Retinal pigment epithelial cell (primary cell): ENCODE data around the gene TMEM94.
"Not testable (repeated sequence)": the region's sequence is repeated elsewhere in the genome, so short reads cannot be mapped to it uniquely, and the experiment has no call there.

Experiments
- DNase-seq: peaks from one replicate; pipeline ENCODE4 v3.0.0-alpha.2; 2010; ENCODE audit warnings: low read depth
- H3K4me3 ChIP-seq: 2 replicates; pipeline ENCODE4 v1.5.1; 2011; ENCODE audit warnings: mild to moderate bottlenecking, low read length, control low read depth, moderate library complexity
- CTCF ChIP-seq: conservative IDR thresholded peaks from 2 replicates; pipeline ENCODE4 v1.5.1; 2011; ENCODE audit warnings: low read depth, low read length, control low read depth, inconsistent platforms

The TMEM94 gene

GRCh38 chr17:75454193-75454592, 2.2 kb upstream of the TMEM94 start:
- no peak overlapping the region for H3K4me3 ChIP-seq
- no peak for DNase-seq
- no peak for TF ChIP-seq CTCF

- not testable (repeated sequence) for H3K4me3 ChIP-seq, DNase-seq
These were observed 1.8 kb upstream of the TMEM94 start for GRCh38 chr17:75454672-75455071.

- no peak for DNase-seq
These were observed 407 bp upstream of the TMEM94 start for GRCh38 chr17:75456039-75456416.

GRCh38 chr17:75457047-75457654, 716 bp downstream of the TMEM94 start:
- peak overlapping the region; percentile 90 for H3K4me3 ChIP-seq
- TF ChIP-seq CTCF, result no peak
- no peak for DNase-seq

More at GRCh38 chr17:75456039-75456416, 407 bp upstream of the TMEM94 start:
- TF ChIP-seq CTCF, result no peak
- peak overlapping the region; percentile 90 for H3K4me3 ChIP-seq

GRCh38 chr17:75459246-75459589, 2.8 kb downstream of the TMEM94 start:
- DNase-seq, result no peak
- H3K4me3 ChIP-seq, result no peak overlapping the region
- no peak for TF ChIP-seq CTCF

- TF ChIP-seq CTCF, result no peak
- DNase-seq, result peak; percentile 78
- H3K4me3 ChIP-seq, result no peak overlapping the region
These were observed 3.3 kb downstream of the TMEM94 start for GRCh38 chr17:75459590-75460267.

- TF ChIP-seq CTCF, result no peak
- no peak overlapping the region for H3K4me3 ChIP-seq
- DNase-seq, result no peak
These were observed 3.9 kb downstream of the TMEM94 start for GRCh38 chr17:75460295-75460694.
